ENCODE results near the gene USP40.

GRCh38 chr2:233501198-233502076, 65.1 kb downstream of the USP40 start:
- no peak for TF ChIP-seq GATA2 (IDR thresholded peaks at IDR 0.05; ENCODE audit: low read depth, low read length)
- TF ChIP-seq GATA3 (IDR thresholded peaks at IDR 0.05; ENCODE audit: low read depth, low read length) = no peak

All from SH-SY5Y (cell line).